Measurements from ENCODE around the gene CAPG. TPM values are rescaled to one million over a fixed set of nuclear protein-coding genes. Genes with fewer than 3 reads are reported as not detected.

Gene CAPG
- total RNA-seq, 1 donor from 2014 or later, result 419 TPM

DNA sequence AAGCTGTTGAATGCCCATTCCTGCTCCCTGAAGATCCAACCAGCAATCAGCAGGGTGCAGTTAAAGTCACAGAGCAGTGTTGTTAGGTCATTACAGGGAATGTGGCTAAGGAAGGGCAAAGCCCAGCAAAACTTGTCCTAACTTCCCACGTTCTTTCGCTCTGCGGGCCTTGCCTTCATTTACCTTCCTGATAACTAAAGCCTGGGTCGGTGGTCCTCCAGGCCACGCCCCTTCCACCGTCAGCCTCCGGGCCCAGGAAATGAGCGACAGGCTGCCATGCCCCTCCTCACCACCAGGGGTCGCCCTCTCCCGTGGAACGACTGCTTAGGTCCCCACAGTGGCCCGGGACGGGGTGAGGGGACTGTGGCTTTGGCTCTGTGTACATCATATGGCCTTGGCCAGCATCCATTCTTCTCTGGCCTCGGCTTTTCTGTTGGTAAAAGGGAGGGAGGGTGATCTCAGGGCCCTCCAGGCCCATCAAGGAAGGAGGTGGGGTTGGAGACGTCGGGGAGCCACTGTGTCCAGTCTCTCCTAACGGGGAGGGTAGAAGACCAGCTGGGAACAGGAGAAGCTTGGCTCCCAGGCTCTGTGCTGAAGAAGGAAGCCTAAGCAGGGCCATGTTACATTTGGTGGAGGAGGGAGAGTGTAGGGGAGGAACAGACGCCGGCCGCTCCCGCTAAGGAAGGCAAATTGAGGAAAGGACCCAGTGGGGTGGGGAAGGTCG, 10.5 kb upstream of the CAPG start:
- intact Hi-C loops (cut with DNase I), result loop anchor here (2.0 kb wide), 1 partner anchor 126 kb away; no protein-coding TSS in a partner anchor
- Histone ChIP-seq H3K27ac (peak overlapping the region; percentile 96), H3K27me3 (no peaks in the 10 kb centered on the region), H3K4me1 (peaks cover 31% of the 10 kb centered on the region), H3K9me3 (no peaks in the 10 kb centered on the region), H3K4me3 (peak overlapping the region; percentile 5), H3K36me3 (no peaks in the 10 kb centered on the region)
- TF ChIP-seq, protein P1, sequence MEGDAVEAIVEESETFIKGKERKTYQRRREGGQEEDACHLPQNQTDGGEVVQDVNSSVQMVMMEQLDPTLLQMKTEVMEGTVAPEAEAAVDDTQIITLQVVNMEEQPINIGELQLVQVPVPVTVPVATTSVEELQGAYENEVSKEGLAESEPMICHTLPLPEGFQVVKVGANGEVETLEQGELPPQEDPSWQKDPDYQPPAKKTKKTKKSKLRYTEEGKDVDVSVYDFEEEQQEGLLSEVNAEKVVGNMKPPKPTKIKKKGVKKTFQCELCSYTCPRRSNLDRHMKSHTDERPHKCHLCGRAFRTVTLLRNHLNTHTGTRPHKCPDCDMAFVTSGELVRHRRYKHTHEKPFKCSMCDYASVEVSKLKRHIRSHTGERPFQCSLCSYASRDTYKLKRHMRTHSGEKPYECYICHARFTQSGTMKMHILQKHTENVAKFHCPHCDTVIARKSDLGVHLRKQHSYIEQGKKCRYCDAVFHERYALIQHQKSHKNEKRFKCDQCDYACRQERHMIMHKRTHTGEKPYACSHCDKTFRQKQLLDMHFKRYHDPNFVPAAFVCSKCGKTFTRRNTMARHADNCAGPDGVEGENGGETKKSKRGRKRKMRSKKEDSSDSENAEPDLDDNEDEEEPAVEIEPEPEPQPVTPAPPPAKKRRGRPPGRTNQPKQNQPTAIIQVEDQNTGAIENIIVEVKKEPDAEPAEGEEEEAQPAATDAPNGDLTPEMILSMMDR (IDR thresholded peaks at IDR 0.05), result peak; percentile 100
- ATAC-seq, result peak; percentile 91
- peak; percentile 95 for DNase-seq

DNA sequence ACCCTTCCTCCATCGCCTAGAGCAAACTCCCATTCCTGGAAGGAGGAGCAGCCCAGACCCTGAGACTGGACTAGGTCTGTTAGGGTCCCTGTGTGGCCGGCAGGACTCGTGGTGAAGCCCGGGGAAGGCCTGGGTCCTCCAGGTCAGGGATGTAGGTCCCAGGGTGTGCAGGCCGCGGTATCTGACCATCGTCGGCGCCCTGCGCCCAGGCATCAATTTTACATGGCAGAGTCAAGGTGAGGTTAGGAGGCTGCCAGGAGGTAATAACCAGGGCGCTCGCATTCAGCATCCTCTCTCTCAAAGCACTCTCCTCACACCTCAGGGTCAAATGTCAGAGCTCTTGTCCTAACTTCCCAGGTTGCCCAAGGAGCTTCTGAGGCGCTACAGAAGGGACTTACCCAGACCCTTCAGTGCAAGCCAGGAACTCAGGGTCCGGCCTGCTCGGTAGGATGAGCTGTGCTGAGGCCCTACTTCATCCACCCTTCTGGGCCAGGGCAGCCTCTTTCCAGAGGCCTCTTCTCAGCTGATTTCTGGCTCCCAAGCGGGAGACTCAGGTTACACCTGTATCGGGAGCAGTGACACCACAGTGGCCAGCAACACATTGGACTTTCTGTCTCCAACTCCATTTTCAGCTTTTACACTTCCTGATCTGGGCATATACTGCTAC, 9.0 kb upstream of the CAPG start:
- DNase-seq (no peak), ATAC-seq (no peak)
- TF ChIP-seq, protein P1 (IDR thresholded peaks at IDR 0.05), result no peak
- H3K36me3 ChIP-seq, result no peaks in the 10 kb centered on the region
- H3K9me3 ChIP-seq, result no peaks in the 10 kb centered on the region
- peaks cover 31% of the 10 kb centered on the region for H3K4me1 ChIP-seq
- H3K27me3 ChIP-seq, result no peaks in the 10 kb centered on the region
- peak overlapping the region; percentile 81 for H3K4me3 ChIP-seq
- H3K27ac ChIP-seq, result peak overlapping the region; percentile 96
- intact Hi-C loops (cut with DNase I), result no loop called here

- peak within 1 kb of the TSS; percentile 96 for H3K27ac ChIP-seq
- H3K9me3 ChIP-seq, result no peaks in the 10 kb centered on the region
- intact Hi-C loops (cut with DNase I), result no loop called here
- H3K36me3 ChIP-seq, result no peaks in the 10 kb centered on the region
- peaks cover 31% of the 10 kb centered on the region for H3K4me1 ChIP-seq
- TF ChIP-seq, protein P1 (IDR thresholded peaks at IDR 0.05), result no peak
- H3K27me3 ChIP-seq, result no peaks in the 10 kb centered on the region
- ATAC-seq, result peak; percentile 72
- peak within 1 kb of the TSS; percentile 81 for H3K4me3 ChIP-seq
- DNase-seq, result peak; percentile 93
Measured at GRCh38 chr2:85418132-85419008, 8.2 kb upstream of the CAPG start, which contains the start of gene SH2D6. SH2D6 (plus strand) TSS chr2:85418714; CDS start chr2:85429466, 10,752 bp downstream.

- intact Hi-C loops (cut with DNase I), result no loop called here
- Histone ChIP-seq H3K27ac (no peak overlapping the region), H3K4me1 (peaks cover 31% of the 10 kb centered on the region), H3K9me3 (no peaks in the 10 kb centered on the region), H3K4me3 (no peak overlapping the region), H3K36me3 (no peaks in the 10 kb centered on the region), H3K27me3 (no peaks in the 10 kb centered on the region)
- ATAC-seq (no peak), DNase-seq (no peak)
- TF ChIP-seq, protein P1 (IDR thresholded peaks at IDR 0.05), result no peak
Measured at GRCh38 chr2:85415980-85416650, 5.9 kb upstream of the CAPG start.

Measured in upper lobe of right lung (tissue), 1 donor.